Measurements from ENCODE around the gene VWF.

- TF ChIP-seq CTCF (IDR thresholded peaks at IDR 0.05) (no peak), POLR2A (IDR thresholded peaks at IDR 0.05) (no peak)
Measured at GRCh38 chr12:6071589-6071988, 52.9 kb downstream of the VWF start.
